Lower leg skin (tissue), 3 donors: ENCODE measurements around the gene DTNB.

ENCODE experiments used
- POLR2A ChIP-seq, 2 donors: fragments of 450-650 bp; IDR thresholded peaks; one replicate each; pipeline ENCODE4 v1.6.1; 2016 to 2017; ENCODE audit warnings: antibody characterized with exemption in 2 of 2, mild to moderate bottlenecking in 1 of 2, moderate library complexity in 1 of 2
- TF ChIP-seq, protein P1 (sequence below), 3 donors: fragments of 450-650 bp; IDR thresholded peaks; one replicate each; pipeline ENCODE4 v1.5.1; 2016; ENCODE audit warnings: antibody characterized with exemption in 3 of 3, mild to moderate bottlenecking in 3 of 3, moderate library complexity in 2 of 3

DNA sequence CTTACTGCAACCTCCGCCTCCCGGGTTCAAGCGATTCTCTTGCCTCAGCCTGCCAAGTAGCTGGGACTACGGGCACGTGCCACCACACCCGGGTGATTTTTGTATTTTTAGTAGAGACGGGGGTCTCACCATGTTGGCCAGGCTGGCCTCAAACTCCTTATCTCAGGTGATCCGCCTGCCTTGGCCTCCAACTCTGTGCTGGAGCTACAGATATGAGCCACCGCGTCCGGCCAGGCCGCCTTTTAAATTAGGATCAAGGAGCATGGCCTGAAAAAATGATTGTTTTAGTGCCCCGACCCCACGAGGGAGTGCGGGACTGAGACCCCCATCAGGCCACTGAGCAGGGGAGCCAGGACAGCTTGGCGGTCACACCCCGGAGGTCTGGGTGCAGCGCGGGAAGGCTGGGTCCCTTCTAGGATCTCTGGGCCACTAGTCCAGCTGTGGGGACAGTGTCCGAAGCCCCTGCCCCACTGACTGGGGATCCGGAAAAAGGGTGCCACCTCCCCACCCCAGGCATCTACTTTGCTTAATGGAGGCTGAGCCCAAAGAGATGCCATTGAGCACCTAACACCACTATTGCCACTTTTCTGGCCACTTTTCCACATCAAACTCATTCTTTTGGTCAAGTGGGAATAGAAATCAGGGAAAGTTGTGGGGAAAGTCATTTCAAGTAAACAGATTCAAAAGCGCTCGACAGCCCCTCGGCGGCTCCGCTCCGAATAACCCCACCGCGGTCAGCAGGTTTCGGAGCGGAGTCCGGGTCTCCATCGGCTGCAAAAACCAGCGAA lies 311.9 kb downstream of the DTNB start:
- TF ChIP-seq, protein P1, sequence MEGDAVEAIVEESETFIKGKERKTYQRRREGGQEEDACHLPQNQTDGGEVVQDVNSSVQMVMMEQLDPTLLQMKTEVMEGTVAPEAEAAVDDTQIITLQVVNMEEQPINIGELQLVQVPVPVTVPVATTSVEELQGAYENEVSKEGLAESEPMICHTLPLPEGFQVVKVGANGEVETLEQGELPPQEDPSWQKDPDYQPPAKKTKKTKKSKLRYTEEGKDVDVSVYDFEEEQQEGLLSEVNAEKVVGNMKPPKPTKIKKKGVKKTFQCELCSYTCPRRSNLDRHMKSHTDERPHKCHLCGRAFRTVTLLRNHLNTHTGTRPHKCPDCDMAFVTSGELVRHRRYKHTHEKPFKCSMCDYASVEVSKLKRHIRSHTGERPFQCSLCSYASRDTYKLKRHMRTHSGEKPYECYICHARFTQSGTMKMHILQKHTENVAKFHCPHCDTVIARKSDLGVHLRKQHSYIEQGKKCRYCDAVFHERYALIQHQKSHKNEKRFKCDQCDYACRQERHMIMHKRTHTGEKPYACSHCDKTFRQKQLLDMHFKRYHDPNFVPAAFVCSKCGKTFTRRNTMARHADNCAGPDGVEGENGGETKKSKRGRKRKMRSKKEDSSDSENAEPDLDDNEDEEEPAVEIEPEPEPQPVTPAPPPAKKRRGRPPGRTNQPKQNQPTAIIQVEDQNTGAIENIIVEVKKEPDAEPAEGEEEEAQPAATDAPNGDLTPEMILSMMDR (IDR thresholded peaks at IDR 0.05), result no peak
- no peak for TF ChIP-seq POLR2A (IDR thresholded peaks at IDR 0.05)
